UCSD-AML1 (cell line): Measurements from ENCODE around the gene KCNAB2.

Source experiments
- DNase-seq: peaks from one replicate; lab custom pipeline; 2025; ENCODE audit not compliant: unreplicated experiment; lab: John Stamatoyannopoulos, UW

The KCNAB2 gene

DNA sequence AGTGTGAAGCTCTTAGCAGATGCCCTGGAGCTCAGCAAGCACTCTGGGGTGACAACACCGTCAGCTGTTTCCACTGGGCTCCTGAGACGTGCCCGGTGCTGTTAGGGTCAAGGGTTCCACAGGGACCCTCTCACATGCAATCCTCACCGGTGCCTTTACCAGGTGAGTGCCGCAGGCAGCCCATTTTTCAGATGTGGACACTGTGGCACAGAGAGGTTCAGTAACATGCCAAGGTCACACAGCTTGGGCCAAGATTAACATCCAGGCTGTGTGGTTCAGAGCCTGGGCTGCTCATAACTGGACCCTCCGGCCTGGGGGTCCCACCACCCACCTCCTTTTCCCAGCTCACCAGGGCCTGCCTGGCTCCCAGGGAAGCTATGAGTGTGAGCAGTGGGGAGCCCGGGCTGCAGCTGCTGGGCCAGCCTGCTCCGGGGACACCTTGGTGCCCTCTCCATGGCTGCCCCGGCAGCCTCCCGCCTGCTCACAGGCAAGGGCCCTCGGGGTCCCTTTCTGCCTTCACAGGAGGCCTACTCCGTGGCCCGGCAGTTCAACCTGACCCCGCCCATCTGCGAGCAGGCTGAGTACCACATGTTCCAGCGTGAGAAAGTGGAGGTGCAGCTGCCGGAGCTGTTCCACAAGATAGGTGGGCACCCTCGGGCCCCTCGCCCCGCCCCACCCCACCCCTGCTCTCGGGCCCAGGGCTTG, 49.3 kb downstream of the KCNAB2 start:
- DNase-seq: no peak

DNA sequence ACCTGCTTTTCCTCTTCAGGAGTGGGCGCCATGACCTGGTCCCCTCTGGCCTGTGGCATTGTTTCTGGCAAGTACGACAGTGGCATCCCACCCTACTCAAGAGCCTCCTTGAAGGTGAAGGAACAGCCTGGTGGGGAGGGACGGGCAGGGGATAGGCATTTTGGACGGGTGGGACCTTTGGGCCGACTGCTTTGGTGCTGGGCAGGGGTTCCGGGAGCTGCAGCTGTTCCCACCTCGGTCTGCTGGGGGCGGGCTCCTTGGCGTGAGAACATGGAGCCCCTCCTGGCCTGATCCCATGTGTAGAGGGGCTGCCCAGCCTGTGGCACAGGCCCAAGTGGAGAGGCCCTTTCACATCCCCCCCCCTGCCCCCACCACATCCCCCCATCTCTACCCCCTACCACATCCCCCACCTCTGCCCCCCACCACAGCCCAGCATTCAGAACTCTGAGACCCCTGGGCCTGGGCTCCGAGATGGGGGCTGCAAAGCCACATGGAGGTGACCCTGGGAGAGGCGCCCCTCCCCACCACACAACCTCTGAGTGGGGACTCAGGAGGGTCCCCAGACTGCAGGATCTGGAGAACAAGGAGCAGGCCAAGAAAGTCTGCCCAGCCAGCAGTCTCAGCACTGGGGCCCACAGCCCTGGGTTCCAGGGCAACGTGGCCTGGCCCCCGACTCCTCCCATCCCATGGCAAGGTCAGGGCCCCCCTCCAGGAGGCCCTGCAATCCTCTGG, 50.0 kb downstream of the KCNAB2 start:
- no peak for DNase-seq

DNA sequence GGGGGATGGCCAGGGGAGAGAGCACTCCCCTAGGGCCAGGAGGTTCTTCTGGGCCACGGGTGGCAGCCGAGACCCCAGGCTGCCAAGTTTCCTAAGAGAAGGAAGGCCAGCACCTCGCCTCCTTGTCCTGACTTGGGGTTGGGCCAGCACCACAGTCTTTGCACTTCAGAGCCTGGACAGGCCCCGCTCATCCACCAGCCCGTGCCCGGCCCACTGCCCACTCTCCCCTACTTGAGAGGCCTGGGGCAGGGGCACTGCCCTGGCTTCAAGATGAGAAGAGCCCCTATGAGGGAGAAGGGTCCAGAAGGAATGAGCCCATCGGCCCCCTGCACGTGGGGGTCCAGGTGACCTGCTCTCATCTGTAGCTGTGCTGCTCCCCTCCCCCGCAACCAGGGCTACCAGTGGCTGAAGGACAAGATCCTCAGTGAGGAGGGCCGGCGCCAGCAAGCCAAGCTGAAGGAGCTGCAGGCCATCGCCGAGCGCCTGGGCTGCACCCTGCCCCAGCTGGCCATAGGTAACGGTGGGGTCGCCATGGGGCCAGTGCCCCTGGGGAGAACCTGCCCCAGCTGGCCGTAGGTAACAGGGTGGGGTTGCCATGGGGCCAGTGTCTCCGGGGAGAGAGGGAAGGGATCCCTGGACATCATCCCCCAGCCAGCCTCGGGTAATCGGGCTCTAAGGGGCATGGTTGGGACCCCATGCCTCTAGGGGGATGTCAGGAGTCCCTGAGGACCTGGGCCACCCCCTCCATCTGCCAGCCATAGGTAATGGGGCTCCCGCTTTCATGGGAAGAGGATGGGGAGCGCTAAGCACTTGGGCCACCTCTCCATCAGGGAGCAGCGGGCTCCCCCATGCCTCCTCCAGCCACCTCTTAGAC, 50.8 kb downstream of the KCNAB2 start:
- no peak for DNase-seq

DNA sequence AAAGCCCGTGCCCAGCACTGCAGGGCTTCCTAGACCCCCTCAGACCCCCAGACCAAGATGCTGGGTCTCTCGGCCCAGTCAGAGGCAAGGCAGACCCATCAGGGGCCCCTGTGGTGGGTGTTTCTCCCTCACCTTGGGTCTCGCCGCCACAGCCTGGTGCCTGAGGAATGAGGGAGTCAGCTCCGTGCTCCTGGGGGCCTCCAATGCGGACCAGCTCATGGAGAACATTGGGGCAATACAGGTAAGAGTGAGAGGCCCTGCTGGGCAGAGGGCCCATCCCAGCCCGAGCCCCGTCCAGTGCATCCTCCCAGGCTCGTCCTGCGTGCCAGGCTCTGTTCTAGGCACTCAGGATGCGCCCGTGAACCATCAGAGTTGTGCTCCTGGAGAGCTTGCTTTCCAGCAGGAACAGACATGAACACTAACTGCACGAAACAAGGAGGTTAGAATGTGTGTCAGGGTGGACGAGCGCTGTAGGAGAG, 51.5 kb downstream of the KCNAB2 start:
- DNase-seq: no peak

DNA sequence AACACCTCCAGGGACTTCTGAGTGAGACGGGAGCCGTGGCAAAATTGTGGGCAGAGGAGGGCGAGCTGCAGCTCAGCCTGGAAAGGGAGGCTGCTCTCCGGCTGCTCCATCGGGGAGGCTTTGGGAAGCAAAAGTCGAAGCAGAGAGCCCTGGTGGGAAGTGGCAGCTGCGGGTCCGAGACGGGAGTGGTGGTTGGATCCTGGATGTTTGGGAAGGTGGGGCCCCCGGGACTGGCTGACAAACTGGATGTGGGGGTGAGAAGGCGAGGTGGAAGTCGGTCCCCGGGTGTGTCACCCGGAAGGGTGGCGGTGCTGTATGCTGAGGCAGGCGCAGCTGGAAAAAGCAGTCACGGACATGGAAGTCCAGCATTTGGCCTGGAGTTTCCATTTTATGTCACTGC, 52.1 kb downstream of the KCNAB2 start:
- DNase-seq: no peak

DNA sequence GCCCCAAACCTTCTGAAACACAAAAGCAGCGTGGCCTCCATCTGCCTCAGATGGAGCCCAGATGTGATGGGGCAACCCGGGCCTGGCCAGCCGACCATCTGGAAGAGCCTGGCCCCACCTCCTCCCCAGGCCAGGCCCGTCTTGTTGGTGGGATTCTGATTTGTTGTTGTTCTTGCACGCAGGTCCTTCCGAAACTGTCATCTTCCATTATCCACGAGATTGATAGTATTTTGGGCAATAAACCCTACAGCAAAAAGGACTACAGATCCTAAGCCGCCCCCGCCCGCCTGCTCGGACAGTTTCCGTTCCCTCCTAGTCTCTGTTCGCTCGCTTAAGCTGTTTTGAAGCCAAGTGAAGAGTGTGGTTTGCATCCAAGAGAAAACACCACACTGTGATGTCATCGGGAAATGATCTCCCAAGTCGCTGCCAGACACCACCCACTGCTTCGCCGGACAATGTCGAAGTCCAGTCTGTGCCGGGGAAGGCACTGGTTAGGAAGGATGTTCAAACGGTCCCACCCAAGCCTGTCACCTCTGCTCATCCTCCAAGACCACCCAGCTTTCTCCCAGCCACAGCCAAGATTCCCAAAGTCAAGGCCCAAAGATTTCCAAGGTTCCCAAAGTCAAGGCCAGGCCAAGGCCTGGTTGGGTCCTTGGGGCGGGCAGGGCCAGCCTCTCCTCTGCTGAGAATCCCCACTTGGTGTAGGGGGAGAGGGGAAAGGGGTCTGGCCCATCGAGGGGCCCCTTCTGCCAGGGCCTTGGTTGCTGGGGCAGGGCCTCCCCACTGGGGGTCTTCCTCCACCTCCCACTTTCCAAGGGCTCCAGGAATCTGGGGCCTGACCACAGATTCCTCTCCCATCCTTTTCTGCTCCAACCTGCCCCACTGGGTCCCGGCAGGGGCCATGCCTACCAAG, 52.9 kb downstream of the KCNAB2 start:
- no peak for DNase-seq

DNA sequence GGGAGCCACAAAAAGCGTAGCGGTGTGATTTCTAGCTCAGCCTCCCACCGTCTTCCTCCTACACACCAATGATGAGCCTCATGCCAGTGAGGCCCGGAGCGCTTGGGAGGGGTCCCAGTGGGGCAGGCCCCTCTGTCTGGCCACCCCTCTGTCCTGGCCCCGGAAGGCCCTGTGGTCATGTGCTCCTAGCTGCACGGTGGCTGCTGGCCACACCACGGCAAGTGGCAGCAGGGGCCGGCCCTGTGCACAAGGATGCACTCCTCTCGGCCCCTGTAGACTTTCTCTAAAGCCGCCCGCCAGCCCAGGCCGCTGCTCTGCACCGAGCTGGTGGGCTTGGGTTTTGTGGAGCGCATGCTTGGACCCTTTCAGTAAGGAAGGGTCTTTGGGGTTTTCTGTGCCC, 53.6 kb downstream of the KCNAB2 start:
- no peak for DNase-seq

DNA sequence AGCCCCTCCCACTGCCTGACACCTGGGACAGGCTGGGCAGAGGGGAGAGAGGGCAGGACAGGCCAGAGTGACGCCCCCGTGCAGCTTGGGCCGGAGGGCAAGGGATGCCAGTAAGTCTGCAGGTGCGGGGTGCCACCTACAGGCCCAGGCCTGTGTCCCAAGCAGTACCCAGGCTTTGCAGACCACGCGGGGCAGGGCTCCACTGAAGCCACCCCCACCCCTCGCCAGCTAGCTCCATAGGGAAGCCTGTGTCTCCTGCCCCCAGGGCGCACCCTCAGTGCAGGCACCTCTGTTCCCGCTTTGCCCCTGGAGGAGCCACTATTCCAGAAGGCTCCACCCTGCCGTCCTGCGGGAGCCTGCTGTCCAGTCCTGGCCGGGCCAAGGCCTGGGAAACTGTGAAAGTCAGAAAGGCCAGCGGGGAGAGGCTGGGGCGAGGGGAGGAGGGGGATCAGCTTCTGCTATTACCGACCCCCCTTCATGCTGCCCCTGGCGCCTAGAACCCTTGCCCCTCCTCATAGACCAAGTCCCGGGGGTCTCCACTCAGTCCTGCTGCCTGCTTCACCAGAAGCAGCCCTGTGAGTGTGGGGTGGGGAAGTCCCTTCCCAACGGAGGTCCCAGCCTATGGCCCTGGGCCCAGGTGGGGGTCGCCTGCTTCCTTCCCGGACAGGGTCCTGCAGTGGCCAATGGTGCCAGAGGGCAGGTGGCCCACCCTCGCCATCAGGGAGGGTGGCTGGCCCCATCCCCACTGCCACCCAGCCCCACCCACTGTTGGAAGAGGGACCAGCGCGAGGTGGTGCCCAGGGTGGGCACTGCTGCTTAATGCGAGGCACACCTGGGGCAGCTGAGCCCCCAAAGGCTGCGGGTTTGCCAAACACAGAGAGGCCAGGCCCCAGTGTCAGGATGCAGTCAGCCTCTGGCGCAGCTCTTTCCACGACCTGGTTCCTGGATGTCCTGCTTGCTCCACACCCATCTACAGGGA, 54.4 kb downstream of the KCNAB2 start:
- DNase-seq: no peak

DNA sequence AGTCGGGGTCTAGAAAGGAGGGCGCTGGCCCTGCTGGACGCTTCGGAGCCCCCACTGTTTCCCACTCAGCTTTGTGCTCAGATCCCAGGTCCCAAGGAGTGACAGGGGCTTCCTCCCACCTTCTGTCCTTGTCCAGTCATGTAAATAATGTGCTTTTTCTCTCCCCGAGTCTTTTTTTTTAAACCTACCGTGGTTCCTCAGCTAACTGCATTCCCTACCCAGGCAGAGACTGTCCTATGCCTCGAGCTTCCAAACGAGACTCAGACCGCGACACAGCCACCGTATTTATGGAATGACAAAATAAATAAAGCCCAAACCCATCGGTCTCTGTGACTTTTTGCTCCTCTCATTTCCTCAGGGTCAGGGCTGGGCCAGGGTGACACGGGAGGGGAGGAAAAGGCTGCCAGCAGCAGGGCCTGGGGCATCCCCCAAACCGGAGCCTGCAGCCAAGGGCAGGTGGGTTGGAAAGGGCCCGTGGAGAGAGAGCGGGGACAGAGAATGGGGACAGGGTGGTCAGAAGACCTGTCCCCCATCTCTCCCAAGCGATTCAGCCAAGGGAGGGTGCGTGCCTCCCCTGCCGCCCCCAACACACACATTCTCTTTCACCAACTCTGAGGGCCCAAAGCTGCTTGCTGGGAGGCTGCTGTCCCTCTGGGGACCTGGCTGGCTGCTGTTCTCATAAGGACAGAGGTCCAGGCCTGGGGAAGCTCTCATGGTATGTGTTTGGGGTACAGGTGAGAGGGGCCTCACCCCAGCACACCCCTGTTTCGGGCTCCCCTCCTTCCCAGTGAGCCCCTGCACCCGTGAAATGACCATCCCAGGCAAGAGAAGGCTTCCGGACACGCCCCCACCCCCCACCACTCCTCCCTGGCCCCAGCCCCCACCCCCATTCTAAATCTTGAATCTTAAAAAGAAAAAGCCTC, 55.4 kb downstream of the KCNAB2 start:
- DNase-seq: no peak

DNA sequence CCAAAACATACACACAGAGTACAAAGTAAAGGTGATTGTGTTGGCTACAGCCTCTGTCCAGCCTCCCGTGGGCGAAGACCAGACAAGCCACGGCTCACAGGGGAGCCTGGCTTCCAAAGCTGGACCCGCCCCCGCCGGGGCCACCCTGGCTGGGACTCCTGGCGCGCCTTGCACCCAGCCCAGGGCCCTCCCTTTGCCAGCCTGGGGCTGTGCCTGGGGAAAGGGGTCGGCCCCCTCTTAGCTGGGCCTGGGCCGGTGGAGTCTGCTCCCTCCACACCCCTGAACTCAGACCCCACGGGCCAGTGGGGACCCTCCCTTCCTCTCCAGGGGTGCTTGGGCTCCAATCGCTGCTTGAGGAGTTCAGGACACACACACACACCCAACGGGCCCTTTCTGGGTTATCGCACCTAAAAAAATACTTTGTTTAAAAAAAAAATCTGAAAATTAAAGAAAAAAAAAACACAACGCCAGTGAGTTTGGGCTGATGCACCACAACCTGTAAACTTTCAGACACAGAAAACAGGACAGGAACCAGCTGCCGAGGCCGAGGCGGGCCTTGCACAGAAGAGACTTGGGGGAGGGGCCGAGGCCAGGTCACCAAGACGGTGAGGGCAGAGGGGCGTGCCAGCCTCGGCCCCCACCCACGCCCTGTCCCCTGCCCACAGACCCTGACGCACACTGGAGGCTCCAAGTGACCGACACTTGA, 56.3 kb downstream of the KCNAB2 start:
- DNase-seq: no peak

DNA sequence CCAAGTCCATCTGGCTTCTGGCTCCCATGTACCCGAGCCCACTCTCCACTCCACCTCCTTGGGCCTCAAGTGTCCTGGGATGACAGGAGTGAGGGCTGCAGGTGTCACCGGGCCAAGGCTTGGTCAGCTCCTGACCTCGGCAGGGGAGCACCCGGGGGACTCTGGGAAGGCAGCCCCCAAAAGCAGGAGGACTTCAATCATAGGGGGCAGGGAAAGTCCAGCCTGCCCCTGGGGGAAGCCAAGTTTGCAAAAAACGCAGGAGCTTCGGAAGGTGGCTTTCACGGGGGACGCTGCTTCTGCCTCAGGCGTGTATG, 56.8 kb downstream of the KCNAB2 start:
- DNase-seq: no peak

DNA sequence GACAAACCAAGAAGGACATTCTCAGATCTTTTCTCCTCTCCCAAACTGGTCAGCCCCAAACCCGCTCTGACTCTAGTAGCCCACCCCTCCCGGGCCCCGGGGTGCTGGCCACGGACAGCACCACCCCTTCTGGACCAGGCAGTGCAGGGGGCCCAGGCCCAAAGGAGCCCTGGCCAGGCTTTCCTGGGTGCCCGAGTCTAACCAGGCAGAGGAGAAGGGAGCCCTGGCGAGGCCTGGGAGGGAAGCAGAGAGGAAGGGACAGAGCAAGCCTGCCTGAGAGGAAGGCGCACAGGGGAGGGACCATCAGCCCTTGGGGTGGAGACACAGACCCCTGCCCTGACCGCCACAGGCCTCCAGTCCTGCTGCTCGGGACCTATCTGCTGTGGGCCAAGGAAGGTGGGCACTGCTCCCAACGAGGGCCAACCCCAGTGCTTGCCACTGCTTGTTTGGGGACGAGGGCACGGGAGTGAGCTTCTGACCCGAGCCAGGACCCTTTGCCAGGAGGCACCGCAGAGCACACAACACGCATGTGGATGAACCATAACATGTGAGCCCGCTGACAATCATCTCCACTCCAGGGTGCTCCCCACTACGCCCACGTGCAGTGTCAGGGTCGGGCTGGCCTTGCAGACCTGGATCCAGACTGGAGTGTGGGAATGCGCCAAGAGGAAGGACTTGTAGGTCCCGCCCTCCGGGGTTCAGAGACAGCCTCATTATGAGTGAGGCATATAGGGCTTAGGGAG, 57.6 kb downstream of the KCNAB2 start:
- no peak for DNase-seq

DNA sequence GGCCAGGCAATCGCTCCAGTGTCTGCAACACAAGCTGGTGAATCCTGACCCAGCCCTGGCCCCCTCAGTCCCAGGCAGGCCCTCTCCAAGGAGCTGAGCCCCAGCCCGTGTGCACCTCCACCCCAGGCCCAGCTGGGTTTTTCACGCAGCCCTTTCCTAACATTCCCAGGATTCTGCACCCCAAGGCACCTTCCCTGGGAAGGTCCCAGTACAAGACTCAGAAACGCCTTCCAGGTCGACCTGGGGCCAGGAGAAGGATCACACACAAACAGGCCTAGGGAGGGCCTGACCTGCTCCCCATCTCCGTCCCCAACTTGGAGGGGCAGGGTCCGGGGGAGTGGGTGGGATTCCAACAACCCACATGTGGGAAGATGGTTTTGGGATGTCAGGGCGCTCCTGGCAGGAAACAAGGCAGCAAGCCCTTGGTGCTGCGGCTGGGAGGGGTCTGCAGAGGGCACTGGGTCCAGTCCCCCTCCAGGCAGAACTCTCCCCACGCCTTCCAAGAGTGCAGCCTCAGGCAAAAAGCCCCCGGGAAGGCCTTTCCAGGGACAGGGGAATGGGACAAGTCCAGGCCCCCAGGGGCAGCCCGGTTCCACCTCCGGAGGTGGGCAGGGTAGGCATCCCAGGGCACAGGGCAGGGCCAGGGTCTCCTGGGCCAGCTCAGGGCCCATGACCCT, 58.3 kb downstream of the KCNAB2 start:
- DNase-seq: no peak

DNA sequence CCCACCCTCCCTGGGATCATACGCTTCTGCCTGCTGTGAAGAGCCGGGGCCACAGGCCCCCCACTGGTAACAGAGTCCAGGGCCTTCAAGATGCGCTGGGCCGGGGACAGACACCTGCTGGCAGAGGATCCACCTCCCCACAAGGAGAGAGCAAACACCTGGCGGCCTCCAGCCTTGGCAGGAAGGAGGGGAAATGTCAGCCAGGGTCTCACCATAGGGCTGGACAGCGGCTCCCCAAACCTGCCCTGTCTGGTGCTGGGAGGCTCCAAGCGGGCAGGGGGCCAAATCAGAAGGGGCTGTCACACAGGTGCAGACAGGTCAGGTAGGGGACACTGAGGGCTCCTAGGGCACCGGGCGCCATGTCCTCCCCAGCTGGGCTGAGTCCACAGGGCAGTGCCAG, 58.9 kb downstream of the KCNAB2 start:
- no peak for DNase-seq

DNA sequence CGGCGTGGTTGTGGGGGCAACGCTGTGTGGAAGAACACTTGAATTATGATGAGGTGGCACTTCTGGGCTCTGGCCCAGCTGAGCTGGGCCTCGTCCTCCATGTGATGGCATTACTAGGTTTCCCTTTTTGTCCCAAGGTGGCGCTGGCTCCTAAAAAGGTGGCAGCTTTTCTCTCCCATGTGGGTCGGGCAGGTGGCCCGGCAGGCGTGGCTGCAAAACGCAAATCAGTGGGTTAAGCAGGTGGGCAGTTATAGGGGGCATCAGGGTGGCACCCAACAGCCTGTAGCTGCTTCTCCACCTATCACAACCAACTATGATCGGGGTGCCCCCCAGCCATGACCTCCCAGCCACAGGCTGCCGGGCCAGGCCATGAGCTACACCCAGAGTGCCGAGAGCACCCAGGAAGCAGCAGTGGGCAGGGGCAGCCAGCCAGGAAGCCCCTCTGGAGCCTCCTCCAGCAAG, 59.6 kb downstream of the KCNAB2 start:
- DNase-seq: no peak

DNA sequence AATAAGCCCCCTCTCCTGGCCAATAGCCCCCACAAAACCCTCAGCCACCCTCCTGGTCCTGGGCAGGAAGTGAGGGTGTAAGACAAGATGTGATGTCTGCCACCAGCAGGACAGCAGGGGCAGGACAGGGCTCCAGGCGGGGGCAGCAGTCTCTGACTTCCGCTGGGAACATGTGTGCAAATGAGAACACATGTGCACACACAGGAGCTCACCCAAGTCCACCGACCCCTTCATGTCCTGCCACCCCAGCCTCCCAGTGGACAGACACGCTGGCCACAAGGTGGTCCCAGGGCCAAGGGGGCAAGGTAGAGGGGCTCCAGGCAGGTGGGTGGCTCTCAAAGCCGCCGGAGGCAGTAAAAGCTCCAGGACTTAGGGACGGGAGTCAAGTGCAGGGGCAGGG, 60.1 kb downstream of the KCNAB2 start:
- no peak for DNase-seq

DNA sequence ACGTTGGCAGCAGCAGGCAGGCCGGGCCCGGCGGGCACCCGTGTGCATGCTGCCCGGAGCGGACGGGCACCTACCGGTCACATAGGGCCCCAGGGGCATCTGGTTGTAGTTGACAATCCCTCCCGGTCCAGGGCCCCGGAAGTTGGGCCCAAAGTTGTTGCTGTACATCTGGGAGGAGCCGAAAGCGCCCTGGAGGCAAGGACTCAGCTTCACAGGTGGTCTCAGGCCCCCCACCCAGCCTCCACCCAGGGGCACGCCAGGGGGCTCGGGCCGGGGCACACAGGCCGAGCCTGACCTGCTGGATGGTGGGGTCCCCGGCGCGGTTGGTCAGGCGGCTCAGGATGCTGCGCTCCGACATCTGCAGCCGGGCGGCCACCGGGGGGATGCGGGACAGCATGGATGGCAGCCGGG, 60.6 kb downstream of the KCNAB2 start:
- no peak for DNase-seq
